Thyroid gland (tissue), 4 donors: ENCODE data around the gene GATB.

Source experiments
- POLR2A ChIP-seq, 2 donors: fragments of 450-650 bp; IDR thresholded peaks; one replicate each; pipeline ENCODE4 v1.6.1; 2017; ENCODE audit warnings: antibody characterized with exemption in 2 of 2, mild to moderate bottlenecking in 2 of 2, moderate library complexity in 1 of 2
- TF ChIP-seq, protein P1 (sequence below), 6 experiments: fragments of 200-600 bp in 3 of 6; fragments of 450-650 bp in 3 of 6; sonication (generic) in 3 of 6; IDR thresholded peaks; one replicate each; pipeline ENCODE4 v1.5.1; 2016 to 2019; ENCODE audit warnings: antibody characterized with exemption in 6 of 6, mild to moderate bottlenecking in 2 of 6, inconsistent platforms in 1 of 6, moderate library complexity in 1 of 6

DNA sequence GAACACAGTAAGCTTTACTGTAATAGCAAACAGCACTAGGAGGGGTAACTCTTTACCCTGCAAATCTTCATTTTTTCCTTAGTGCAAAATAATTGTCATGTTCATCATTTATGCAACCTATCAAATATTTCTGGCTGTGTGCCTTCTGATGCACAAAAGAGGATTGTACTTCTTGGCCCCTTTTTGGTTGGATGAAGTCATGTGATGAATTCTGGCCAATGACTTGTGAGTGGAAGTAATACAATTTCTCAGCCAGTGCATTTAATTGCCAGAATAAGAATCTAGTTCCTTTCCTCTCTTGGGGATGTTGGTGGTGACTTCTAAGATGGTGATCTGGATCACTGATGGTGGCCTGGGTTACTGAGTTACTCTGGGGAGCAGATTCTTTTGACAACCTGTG lies 37.0 kb upstream of the GATB start:
- TF ChIP-seq, protein P1, sequence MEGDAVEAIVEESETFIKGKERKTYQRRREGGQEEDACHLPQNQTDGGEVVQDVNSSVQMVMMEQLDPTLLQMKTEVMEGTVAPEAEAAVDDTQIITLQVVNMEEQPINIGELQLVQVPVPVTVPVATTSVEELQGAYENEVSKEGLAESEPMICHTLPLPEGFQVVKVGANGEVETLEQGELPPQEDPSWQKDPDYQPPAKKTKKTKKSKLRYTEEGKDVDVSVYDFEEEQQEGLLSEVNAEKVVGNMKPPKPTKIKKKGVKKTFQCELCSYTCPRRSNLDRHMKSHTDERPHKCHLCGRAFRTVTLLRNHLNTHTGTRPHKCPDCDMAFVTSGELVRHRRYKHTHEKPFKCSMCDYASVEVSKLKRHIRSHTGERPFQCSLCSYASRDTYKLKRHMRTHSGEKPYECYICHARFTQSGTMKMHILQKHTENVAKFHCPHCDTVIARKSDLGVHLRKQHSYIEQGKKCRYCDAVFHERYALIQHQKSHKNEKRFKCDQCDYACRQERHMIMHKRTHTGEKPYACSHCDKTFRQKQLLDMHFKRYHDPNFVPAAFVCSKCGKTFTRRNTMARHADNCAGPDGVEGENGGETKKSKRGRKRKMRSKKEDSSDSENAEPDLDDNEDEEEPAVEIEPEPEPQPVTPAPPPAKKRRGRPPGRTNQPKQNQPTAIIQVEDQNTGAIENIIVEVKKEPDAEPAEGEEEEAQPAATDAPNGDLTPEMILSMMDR (IDR thresholded peaks at IDR 0.05): no peak
- no peak for TF ChIP-seq POLR2A (IDR thresholded peaks at IDR 0.05)
